ENCODE data around the gene TET2. TPM values are rescaled to one million over a fixed set of nuclear protein-coding genes. Genes with fewer than 3 reads are reported as not detected.
A peak's percentile ranks its signal among the peaks of the same experiment; 100 is the strongest.

TET2 gene
- total RNA-seq, 1 donor from 2014 or later: 23.3 TPM

DNA sequence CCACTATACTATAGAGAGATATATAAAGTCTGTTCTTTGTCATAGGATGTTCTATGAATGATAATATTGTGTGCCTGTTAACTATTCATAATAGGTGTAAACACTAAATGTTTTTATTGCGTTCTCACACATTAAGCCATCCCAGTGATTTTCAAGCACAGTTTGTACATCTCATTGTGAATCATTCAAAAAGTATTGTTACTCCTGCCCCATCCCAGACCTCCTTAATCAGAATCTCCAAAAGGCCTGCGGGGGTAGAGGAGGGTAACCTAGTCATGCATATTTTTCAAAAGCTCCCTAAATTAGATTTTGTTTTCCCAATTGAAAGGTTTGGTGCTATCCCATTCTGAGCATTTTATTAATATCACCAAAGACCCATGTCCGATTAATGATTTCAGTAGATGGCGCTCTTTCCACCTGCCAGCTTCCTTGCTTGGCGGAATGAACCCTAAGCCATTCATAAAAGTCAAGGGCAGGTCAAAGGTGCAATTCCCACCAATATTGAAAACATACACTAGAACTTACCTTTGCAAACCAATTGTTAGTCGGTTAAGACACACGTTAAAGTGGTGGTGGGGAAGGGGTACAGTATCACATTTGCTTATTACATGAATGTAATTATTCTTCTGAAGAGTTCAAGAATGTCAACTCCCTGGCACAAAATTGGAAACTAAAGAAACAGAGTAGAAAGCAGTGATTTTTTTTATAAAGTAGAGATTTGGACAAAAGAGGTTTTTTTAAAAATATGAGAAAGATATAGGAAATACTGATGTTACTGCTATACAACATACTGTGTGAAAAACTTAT, 5.8 kb upstream of the TET2 start:
- no peaks in the 10 kb centered on the region for H3K36me3 Mint-ChIP-seq (ENCODE audit: low read depth)
- H3K27me3 Mint-ChIP-seq (ENCODE audit: low read depth): peaks cover 38% of the 10 kb centered on the region
- H3K27ac Mint-ChIP-seq (ENCODE audit: unreplicated experiment): no peak overlapping the region
- H3K4me1 Mint-ChIP-seq: peaks cover 12% of the 10 kb centered on the region
- no peak overlapping the region for H3K4me3 Mint-ChIP-seq
- no peaks in the 10 kb centered on the region for H3K9me3 Mint-ChIP-seq
- DNase-seq (ENCODE audit: low read depth, low spot score): no peak
- TF ChIP-seq, protein P1, sequence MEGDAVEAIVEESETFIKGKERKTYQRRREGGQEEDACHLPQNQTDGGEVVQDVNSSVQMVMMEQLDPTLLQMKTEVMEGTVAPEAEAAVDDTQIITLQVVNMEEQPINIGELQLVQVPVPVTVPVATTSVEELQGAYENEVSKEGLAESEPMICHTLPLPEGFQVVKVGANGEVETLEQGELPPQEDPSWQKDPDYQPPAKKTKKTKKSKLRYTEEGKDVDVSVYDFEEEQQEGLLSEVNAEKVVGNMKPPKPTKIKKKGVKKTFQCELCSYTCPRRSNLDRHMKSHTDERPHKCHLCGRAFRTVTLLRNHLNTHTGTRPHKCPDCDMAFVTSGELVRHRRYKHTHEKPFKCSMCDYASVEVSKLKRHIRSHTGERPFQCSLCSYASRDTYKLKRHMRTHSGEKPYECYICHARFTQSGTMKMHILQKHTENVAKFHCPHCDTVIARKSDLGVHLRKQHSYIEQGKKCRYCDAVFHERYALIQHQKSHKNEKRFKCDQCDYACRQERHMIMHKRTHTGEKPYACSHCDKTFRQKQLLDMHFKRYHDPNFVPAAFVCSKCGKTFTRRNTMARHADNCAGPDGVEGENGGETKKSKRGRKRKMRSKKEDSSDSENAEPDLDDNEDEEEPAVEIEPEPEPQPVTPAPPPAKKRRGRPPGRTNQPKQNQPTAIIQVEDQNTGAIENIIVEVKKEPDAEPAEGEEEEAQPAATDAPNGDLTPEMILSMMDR (conservative IDR thresholded peaks at IDR 0.05): peak; percentile 66

DNA sequence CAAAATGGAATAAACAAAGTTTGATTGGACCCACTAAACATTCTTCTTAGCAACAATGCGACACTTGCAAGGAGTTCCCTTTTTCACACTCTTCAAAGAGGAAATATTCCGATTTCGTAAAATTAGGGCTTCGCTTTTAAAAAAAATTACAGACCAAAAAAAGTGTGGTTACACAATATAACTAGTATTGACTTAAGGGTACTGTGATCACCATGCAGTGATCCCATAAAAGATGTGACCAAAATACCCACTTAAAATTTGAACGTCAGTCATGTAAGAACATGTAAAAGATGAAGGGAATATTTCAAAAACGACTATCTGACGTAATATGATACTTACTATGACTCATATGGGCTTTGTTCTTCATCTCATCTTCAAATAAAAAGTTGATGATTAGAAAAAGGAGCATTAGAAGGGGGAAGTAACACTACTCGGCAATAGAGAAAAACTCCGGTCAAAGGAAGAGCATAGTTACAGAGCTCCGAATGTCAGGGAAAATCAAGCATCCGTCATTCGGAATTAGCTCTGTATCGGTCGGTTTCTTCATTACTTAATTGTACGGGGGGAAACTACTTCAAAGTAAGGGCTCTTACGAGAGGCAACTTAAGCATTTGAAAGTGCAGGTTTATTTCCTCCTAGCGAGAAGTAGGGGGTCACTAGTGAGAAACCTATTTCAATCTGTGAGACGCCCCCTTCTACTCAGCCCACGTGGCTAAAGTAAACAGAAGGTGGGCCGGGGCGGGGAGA, 1.3 kb upstream of the TET2 start:
- TF ChIP-seq, protein P1 (conservative IDR thresholded peaks at IDR 0.05): no peak
- no peak overlapping the region for H3K27ac Mint-ChIP-seq (ENCODE audit: unreplicated experiment)
- peaks cover 40% of the 10 kb centered on the region for H3K27me3 Mint-ChIP-seq (ENCODE audit: low read depth)
- H3K9me3 Mint-ChIP-seq: no peaks in the 10 kb centered on the region
- peaks cover 36% of the 10 kb centered on the region for H3K4me1 Mint-ChIP-seq
- no peak for DNase-seq (ENCODE audit: low read depth, low spot score)
- H3K36me3 Mint-ChIP-seq (ENCODE audit: low read depth): no peaks in the 10 kb centered on the region
- peak overlapping the region; percentile 96 for H3K4me3 Mint-ChIP-seq

DNA sequence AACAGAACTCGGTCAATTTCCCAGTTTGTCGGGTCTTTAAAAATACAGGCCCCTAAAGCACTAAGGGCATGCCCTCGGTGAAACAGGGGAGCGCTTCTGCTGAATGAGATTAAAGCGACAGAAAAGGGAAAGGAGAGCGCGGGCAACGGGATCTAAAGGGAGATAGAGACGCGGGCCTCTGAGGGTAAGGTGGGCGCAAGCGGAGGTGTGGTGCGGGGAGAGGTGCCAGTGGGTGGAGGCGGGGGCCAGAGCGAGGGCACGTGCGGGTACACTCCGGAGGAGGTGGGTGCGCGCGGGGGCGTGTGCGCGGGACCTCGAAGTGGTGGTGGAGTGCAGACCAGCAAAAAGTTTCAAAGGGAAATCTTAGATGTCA, 787 bp upstream of the TET2 start:
- Mint-ChIP-seq H3K27me3 (ENCODE audit: low read depth) (peaks cover 40% of the 10 kb centered on the region), H3K27ac (ENCODE audit: unreplicated experiment) (no peak overlapping the region)
- TF ChIP-seq, protein P1 (conservative IDR thresholded peaks at IDR 0.05): no peak

DNA sequence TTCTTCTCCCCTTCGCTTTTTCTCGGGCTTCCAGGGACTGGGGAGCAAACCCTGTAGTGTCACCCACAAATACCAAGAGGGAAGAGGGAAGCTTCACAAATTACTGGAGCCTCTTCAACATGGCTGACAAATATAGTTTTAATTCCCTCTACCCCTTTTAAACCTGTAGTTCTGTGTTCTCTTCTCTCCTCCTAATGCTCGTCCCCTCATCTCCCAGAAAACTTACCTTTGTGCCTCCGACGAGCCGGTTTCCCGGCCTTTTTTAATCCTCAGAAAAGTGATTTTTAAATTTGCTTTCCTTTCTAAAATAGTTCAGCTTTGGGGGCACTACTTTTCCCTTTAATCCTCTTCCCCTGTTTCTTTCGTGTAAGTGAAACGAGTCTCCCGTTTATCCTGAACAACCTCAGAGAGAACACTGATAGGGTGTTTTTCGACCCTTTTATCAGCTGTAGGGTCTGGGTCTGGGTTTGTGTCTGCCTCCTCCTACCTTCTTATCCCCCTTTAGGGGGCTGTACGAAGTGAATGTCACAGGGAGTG, 408 bp downstream of the TET2 start:
- Mint-ChIP-seq H3K27me3 (ENCODE audit: low read depth) (peaks cover 37% of the 10 kb centered on the region), H3K36me3 (ENCODE audit: low read depth) (no peaks in the 10 kb centered on the region), H3K4me1 (peaks cover 36% of the 10 kb centered on the region), H3K27ac (ENCODE audit: unreplicated experiment) (peak overlapping the region; percentile 100), H3K9me3 (no peaks in the 10 kb centered on the region), H3K4me3 (peak overlapping the region; percentile 99)
- DNase-seq (ENCODE audit: low read depth, low spot score): no peak
- TF ChIP-seq, protein P1 (conservative IDR thresholded peaks at IDR 0.05): no peak

More for the DNA sequence above, 787 bp upstream of the TET2 start:
- Mint-ChIP-seq H3K36me3 (ENCODE audit: low read depth) (no peaks in the 10 kb centered on the region), H3K9me3 (no peaks in the 10 kb centered on the region), H3K4me1 (peaks cover 36% of the 10 kb centered on the region), H3K4me3 (peak overlapping the region; percentile 96)
- DNase-seq (ENCODE audit: low read depth, low spot score): no peak

DNA sequence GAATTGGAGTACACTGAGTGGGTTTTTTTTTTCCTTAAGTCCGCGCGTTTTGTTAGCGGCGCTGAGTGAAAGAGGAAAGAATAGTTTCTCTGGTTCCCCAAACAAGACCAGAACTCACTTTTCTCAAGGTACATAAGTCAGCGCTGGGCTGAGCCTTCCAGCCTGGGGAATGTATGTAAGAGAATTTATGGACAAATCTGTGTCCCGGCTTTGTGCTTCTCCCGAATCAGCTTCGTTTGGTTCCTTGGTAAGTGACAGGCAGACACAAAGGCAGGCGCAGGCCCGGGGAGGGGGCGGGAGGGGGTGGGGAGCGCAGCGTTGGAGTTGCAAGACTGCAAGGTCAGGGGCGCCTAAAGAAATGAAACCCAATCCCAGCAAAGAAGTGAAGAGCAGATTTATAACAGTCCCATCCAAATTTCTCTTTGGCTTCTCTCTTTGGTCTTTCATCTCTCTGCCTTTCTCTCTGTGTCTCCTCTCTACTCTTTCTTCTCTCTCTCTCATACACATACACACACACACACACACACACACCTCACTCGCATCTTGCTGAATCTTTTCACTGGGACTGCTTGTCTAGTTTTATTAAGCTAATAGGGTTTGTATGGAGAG, 981 bp downstream of the TET2 start:
- no peaks in the 10 kb centered on the region for H3K36me3 Mint-ChIP-seq (ENCODE audit: low read depth)

More for the DNA sequence above, 981 bp downstream of the TET2 start:
- Mint-ChIP-seq H3K4me1 (peaks cover 36% of the 10 kb centered on the region), H3K27me3 (ENCODE audit: low read depth) (peaks cover 37% of the 10 kb centered on the region), H3K9me3 (no peaks in the 10 kb centered on the region), H3K27ac (ENCODE audit: unreplicated experiment) (peak overlapping the region; percentile 100), H3K4me3 (peak overlapping the region; percentile 99)
- TF ChIP-seq, protein P1 (conservative IDR thresholded peaks at IDR 0.05): no peak
- DNase-seq (ENCODE audit: low read depth, low spot score): peak; percentile 31
